ENCODE data around the gene CDH23. TPM values are rescaled to one million over a fixed set of nuclear protein-coding genes. Genes with fewer than 3 reads are reported as not detected.

Gene CDH23
- total RNA-seq, 1 experiment from 2014 or later = 0.02 TPM

DNA sequence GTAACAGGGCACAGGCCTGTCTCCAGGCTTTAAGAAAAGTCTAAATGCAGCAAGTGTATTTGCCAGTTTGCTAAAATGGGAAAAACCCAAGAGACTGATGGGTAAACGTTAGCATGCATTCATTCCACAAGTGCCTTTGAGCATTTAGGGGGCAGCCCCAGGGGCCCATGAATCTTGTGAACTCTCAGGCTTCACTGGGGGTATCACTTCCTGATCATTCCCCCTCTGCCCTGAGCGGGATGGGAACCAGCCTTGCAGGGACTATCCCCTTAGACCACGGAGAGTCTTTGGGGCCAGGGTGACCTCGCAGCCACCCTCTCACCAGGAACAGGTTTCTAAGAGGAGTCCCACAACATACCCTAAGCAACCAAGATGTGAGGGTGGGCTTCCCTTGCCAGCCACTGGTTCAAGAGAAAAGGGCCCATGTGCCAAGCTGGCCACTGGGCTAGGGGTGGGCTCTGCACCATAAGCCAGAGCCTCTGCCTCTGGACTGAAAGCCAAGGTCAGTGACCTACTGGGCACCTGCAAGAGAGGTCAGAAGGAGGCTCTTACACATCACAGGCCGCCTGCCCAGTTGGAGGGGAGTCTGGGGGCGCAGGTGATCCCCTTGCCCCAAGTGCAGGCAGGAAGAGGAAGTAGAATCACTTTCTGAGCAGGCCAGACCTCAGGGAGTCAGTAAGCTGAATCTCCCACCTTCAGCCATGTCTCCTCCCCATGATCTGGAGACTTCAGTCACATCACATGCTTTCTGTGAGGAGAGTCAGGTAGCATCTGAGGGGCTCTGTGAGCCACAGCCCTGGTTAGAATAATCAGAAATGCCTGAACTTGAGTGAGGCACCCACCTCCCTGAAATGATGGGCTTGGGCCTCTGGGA, 247.8 kb downstream of the CDH23 start:
- no peaks in the 10 kb centered on the region for H3K27me3 ChIP-seq
- H3K4me3 ChIP-seq = no peak overlapping the region
- H3K36me3 ChIP-seq = no peaks in the 10 kb centered on the region

DNA sequence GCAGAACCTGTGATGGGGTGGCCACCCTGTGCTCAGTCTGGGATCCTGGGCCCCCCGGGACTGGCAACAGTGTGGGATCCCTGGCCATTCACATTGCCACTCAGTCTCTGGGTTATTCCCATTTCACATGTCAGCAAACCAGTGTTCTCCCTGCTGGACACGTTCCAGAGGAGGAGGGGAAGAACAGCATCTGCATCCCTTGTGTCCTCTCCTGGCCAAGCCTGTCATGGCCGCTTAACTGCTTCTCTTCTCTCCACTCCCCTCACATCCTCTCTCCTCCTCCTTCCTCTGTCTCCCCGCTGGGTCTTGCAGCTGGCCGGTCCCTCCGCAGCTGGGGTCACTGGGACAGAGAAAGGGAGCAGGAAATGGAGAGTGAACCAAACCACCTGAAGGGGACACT, 248.5 kb downstream of the CDH23 start:
- no peaks in the 10 kb centered on the region for H3K27me3 ChIP-seq
- no peak overlapping the region for H3K27ac ChIP-seq
- DNase-seq = no peak
- H3K36me3 ChIP-seq = no peaks in the 10 kb centered on the region
- no peaks in the 10 kb centered on the region for H3K9me3 ChIP-seq (replicated peaks)
- peaks cover 17% of the 10 kb centered on the region for H3K4me1 ChIP-seq
- no peak overlapping the region for H3K4me3 ChIP-seq

More for the DNA sequence above, 247.8 kb downstream of the CDH23 start:
- H3K4me1 ChIP-seq = peaks cover 17% of the 10 kb centered on the region
- no peak overlapping the region for H3K27ac ChIP-seq
- H3K9me3 ChIP-seq (replicated peaks) = no peaks in the 10 kb centered on the region
- no peak for DNase-seq

DNA sequence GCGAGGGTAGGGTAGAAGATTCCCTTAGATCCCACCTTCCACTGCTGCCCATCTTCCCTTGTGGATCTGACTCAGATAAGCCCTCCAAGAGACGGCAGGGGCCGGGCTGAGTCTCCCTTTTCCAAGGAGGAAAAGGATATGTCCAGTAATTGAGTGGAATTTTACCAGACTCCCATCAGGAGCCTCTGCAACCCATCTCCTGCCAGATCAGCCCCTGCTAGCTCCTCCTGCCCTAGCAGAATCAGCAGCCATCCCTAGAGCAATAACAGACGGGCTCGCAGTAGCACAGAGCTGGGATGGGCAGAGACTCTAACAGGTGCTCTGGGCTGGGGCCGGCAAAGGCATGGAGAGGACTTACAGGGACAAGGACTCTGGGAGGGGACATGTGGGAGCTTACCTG, 249.3 kb downstream of the CDH23 start:
- Histone ChIP-seq H3K27me3 (no peaks in the 10 kb centered on the region), H3K27ac (no peak overlapping the region), H3K36me3 (no peaks in the 10 kb centered on the region), H3K4me1 (peaks cover 17% of the 10 kb centered on the region), H3K4me3 (no peak overlapping the region), H3K9me3 (replicated peaks) (no peaks in the 10 kb centered on the region)
- no peak for DNase-seq

DNA sequence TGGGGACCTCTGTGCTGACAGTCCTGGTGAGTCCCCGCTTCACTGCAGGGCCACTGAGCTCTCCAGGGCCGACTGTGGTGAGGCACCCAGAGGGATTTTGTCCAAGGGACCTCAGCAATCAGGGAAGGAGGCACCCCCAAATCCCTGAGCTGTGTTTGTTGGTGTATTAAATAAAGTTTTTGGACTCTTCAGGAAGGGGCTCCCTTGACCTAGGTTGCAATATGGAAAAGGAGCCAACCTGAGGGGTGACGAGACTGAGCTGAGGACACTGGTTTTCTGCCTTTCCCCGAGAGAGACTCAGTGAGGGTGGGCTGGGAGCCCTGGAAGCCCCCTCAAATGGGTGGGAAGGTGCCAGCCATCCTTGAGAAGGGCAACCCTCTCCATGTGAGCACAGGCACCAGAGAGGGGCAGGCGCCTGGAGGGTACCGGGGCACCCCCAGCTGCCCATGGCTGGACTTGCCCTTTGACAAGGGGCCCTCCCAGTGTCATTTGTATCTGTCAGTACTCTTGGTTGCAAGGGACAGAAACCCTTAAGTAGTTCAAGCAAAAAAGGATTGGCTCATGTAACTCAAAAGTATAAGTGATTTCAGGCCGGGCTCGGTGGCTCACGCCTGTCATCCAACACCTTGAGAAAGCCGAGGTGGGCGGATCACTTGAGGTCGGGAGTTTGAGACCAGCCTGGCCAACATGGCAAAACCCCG, 250.0 kb downstream of the CDH23 start:
- Histone ChIP-seq H3K9me3 (replicated peaks) (no peaks in the 10 kb centered on the region), H3K4me1 (peaks cover 17% of the 10 kb centered on the region), H3K36me3 (no peaks in the 10 kb centered on the region), H3K27me3 (no peaks in the 10 kb centered on the region), H3K27ac (no peak overlapping the region), H3K4me3 (no peak overlapping the region)
- no peak for DNase-seq

DNA sequence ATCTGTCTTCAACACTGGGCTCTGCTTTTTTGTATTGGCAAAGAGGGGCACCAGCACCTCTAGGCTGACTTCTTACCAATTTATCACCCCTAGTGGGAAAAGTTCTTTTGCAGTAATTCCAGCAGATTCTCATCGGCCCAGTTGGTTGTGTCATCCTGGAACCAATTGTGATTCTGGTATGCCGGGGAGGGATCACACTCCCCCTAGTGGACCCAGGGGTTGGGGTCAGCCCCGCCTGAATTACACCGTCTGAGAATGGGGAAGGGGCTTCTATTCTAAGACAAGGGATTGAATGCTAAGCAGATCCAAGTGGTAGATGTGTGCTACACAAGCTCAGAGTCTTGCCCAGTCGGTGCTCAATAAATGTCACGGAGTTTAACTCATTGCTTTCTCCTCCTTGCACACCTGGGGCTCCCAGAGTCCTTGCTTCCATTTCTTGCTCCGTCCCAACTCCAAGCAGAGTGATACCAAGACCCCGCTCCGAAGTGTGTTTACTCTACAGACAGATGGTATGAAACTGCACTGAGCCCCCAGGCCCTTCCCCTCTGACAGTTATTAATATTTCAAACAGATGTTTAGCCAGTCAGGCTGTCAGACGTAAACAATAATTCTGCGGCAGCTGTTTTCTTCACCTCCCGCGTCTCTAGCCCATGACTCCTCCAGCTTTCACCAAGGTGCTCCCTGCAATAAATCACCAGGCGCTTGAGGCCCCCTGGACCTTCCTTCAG, 251.0 kb downstream of the CDH23 start:
- H3K36me3 ChIP-seq = no peaks in the 10 kb centered on the region
- peaks cover 17% of the 10 kb centered on the region for H3K4me1 ChIP-seq
- peak; percentile 73 to 82 for DNase-seq
- H3K4me3 ChIP-seq = no peak overlapping the region
- no peaks in the 10 kb centered on the region for H3K9me3 ChIP-seq (replicated peaks)
- no peaks in the 10 kb centered on the region for H3K27me3 ChIP-seq
- H3K27ac ChIP-seq = peak overlapping the region; percentile 53

DNA sequence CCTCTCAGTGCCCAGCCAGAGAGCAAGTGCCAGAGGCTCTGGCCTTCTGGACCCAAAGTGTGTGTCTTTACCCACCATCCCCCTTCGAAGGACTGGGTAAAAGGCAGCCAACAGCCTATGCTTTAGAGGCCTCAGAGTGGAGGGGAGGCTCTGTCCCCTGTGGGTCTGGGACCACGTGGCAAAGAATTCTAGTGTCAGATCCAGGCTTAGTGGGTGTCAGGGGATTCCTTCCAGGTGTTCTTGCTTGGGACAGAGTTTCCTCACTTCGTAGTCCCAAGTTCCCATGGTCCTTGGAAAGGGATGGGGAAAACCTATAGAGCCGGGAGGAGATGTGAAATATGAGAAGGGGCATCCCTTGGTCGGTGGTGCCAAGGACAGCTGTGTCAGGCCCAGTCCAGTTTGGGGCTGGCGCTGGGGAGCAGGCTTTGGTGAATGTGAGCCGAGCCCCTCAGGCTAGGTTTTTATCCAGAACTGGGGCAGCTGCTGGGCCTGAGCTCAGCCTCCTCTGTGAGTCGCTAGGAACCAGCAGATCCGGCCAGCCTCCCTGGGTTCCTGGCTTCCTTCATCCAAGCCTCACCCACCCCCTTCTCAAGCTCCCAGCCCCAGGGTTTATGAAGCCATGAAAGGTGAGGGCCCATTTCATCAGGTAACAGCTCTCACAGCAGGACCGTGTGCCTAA, 251.7 kb downstream of the CDH23 start:
- DNase-seq = peak; percentile 31 to 51
- Histone ChIP-seq H3K4me3 (no peak overlapping the region), H3K27ac (peak overlapping the region; percentile 53), H3K36me3 (no peaks in the 10 kb centered on the region), H3K27me3 (no peaks in the 10 kb centered on the region), H3K9me3 (replicated peaks) (no peaks in the 10 kb centered on the region), H3K4me1 (peaks cover 17% of the 10 kb centered on the region)

DNA sequence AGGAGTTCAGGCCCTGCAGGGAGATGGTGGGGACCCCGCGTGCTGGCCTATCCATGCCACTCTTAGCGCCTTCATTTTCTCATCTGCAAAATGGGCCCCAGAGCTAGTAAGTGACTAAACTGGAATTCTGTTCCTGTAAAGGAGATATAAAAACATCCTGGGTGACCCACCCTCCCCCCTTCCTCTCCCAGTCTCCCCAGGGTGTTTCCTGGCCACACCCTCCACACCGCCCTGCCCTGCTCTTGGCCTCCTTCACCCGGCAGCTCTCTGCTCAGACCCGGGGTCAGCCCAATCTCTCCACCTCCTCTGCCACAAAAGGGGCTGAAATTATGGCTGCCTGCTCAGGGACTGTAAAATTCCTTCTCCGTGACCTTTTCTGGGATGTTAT, 252.2 kb downstream of the CDH23 start:
- no peak for DNase-seq
- Histone ChIP-seq H3K27ac (no peak overlapping the region; the same call in 1 of the 2 replicates), H3K36me3 (no peaks in the 10 kb centered on the region), H3K9me3 (replicated peaks) (no peaks in the 10 kb centered on the region), H3K27me3 (no peaks in the 10 kb centered on the region), H3K4me1 (peaks cover 17% of the 10 kb centered on the region), H3K4me3 (no peak overlapping the region)

DNA sequence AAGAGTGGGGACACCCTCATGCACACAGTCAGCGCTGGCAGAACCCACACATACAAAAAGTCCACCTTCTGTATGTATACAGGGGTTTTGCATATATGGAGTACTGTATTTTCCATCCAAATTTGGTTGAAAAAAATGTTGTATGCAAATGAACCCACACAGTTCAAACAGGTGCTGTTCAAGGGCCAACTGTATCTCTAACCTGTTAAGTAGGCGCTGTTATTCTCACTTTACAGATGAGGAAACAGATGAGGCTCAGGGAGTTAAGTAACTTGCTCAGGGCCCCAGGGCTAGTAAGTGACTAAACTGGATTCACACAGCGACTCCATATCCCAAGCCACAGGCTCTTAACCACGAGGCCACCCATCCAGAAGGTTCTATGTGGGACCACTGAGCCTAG, 252.9 kb downstream of the CDH23 start:
- no peak for DNase-seq
- H3K27me3 ChIP-seq = no peaks in the 10 kb centered on the region
- H3K36me3 ChIP-seq = no peaks in the 10 kb centered on the region

DNA sequence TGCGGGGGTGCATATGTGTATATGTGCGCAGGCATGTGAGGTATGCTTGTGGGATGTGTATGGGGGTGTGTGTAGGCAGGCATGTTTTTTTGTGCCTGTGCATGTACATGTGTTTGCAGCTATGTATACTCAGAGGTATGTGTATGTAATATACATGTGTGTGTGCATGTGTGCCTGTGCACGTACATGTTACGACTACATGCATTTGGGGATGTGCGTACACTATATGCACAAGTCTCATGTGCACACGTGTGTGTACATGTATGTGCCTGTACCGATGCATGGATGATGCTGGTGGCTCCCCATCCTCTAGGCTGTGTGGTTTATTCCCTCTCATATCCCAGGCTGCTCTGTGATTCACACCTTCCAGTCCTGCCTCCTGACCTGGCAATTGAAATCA, 253.7 kb downstream of the CDH23 start:
- H3K4me1 ChIP-seq = peaks cover 17% of the 10 kb centered on the region
- H3K27me3 ChIP-seq = no peaks in the 10 kb centered on the region
- H3K27ac ChIP-seq = no peak overlapping the region
- no peak for DNase-seq
- H3K9me3 ChIP-seq (replicated peaks) = no peaks in the 10 kb centered on the region
- no peak overlapping the region for H3K4me3 ChIP-seq
- H3K36me3 ChIP-seq = no peaks in the 10 kb centered on the region

More for the DNA sequence above, 252.9 kb downstream of the CDH23 start:
- Histone ChIP-seq H3K4me3 (no peak overlapping the region), H3K4me1 (peaks cover 17% of the 10 kb centered on the region), H3K9me3 (replicated peaks) (no peaks in the 10 kb centered on the region), H3K27ac (no peak overlapping the region)

DNA sequence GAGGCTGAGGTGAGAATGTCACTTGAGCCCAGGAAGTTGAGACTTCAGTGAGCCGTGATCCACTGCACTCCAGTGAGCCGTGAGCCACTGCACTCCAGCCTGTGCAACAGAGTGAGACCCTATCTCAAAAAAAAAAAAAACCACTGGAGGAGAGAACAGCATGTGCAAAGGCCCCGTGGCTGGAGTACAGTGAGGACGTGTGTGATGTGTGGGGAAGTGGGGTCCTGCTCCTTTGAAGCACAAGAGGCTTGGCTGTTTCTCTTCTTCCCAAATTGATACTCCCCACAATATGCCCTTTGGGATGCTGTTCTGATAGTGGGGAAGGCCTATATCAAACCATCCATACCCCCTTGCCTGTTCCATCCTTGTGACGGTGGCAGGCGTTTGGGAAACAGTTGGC, 254.7 kb downstream of the CDH23 start:
- H3K36me3 ChIP-seq = no peaks in the 10 kb centered on the region
- H3K4me1 ChIP-seq = peaks cover 17% of the 10 kb centered on the region
- H3K27me3 ChIP-seq = no peaks in the 10 kb centered on the region
- H3K9me3 ChIP-seq (replicated peaks) = no peaks in the 10 kb centered on the region
- no peak overlapping the region for H3K27ac ChIP-seq
- no peak overlapping the region for H3K4me3 ChIP-seq
- DNase-seq = no peak

DNA sequence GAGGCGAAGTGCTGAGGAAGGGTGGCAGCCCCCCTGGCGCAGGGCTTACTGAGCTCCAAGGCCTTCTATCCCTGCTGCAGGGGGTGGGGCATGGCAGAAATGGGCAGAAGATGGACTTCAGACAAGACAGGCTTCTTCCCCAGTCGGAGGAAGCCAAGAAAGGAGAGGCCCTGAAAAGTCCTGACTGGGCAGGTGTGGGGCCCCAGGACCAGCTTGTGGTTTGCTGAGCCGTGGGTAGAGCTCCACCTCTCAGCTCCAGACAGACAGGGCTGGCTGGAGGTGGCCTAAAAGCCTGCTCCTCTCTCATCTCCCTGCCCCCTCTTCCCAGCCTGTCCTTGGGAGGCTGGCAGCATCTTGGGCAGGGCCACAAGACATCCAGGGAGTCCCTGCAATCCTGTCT, 255.2 kb downstream of the CDH23 start:
- no peak for DNase-seq
- H3K27ac ChIP-seq = no peak overlapping the region
- H3K27me3 ChIP-seq = no peaks in the 10 kb centered on the region
- no peaks in the 10 kb centered on the region for H3K9me3 ChIP-seq (replicated peaks)
- no peaks in the 10 kb centered on the region for H3K36me3 ChIP-seq
- no peak overlapping the region for H3K4me3 ChIP-seq
- H3K4me1 ChIP-seq = peaks cover 17% of the 10 kb centered on the region

DNA sequence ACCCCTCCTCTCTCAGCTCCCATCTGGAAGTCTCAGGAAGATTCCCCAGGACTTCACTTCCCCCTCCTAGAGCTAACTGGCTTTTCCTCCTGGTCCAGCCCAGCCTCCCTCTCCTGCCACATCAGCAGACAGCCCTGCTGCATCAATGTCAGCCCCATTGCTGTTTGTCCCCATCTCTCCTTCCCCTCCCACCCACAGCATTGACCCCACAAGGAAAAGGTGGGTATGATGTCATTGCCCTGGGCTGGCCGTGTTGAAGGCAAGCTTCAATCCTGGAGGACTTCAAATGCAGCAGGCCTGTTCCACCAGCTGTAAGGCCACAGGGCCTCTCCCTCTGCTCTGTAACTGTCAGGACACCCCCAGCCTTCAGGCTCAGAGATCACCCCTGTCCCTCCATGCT, 256.3 kb downstream of the CDH23 start:
- peaks cover 9% of the 10 kb centered on the region for H3K4me1 ChIP-seq
- H3K36me3 ChIP-seq = no peaks in the 10 kb centered on the region
- H3K9me3 ChIP-seq (replicated peaks) = no peaks in the 10 kb centered on the region
- no peak for DNase-seq
- H3K27ac ChIP-seq = no peak overlapping the region
- no peak overlapping the region for H3K4me3 ChIP-seq
- H3K27me3 ChIP-seq = no peaks in the 10 kb centered on the region

DNA sequence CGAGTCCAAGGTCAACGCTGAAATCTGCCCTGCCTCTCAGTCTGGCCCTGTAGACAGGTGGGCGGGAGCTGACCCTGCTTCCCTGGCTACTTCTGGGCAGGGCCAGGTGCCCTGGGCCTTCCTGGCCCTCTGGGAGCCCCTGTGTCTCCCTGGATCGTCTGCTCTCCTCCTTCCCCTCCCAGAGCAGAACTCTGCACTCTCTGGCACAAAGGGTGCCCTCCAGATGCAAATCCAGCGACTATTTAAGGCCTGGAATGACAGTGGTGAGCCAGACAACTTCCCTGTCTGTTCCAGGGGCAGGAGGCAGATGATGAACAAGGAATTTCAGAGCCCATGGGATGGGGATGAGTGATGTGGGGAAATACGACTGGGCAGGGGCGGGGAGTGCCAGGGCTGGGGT, 259.5 kb downstream of the CDH23 start:
- H3K9me3 ChIP-seq (replicated peaks) = no peaks in the 10 kb centered on the region
- no peaks in the 10 kb centered on the region for H3K36me3 ChIP-seq
- no peak overlapping the region for H3K4me3 ChIP-seq
- H3K27me3 ChIP-seq = no peaks in the 10 kb centered on the region
- no peaks in the 10 kb centered on the region for H3K4me1 ChIP-seq
- no peak overlapping the region for H3K27ac ChIP-seq
- DNase-seq = no peak

DNA sequence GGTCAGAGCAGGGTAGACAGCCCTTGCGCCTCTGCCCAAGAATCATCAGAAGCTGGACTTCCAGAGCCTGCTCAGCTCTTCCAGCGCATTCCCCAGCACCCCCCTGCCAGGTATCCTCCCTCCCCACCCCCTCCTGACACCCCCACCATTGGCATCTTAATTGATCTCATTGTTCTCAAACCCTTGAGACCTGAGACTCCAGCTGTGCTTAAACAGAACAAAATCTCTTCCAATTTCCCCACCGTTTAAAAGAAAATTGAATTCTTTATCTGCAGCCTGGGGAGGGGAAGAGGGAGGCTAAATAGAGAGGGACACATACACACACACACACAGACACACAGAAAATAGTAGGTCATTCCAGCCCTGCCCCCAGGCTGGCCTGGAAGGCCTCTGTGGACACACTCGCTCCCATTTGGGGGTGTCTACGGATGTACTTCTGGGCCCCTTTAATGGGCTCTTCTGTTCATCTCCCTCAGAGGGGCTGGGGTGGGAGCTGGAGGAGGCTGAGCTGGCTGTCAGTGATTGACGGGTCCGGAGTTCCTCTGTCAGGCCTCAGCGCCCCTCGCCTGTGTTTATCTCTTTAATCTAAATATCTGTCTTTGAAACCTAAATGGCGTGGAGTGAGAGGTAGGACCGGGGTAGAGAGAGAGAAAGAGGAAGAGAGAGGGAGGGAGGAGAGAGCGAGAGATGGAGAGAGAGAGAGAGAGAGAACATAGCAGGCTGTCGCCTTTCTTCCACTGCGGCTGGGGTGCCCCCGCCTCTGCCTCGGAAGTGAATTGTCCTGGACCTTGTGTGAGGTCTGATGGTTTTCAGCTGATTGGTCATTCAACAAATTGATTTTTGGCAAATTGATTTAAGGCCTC, 261.1 kb downstream of the CDH23 start:
- Histone ChIP-seq H3K36me3 (no peaks in the 10 kb centered on the region), H3K27ac (no peak overlapping the region), H3K27me3 (no peaks in the 10 kb centered on the region), H3K9me3 (replicated peaks) (no peaks in the 10 kb centered on the region), H3K4me1 (no peaks in the 10 kb centered on the region), H3K4me3 (no peak overlapping the region)
- no peak for DNase-seq
